ENCODE results near the gene RFX3. TPM values are rescaled to one million over a fixed set of nuclear protein-coding genes. Genes with fewer than 3 reads are reported as not detected.
A peak's percentile ranks its signal among the peaks of the same experiment; 100 is the strongest.

Gene RFX3
- total RNA-seq, 4 donors from 2014 or later: 10.9 to 20.8 (median 13.7) TPM

- WGBS, 2 donors: 87 to 91% methylated on average over 4 of the region's 4 CpGs
- DNase-seq (ENCODE audit: low spot score in 2 of 2): no peak
Measured at GRCh38 chr9:3243683-3244082, 282.1 kb downstream of the RFX3 start.

GRCh38 chr9:3241290-3241689 lies 284.5 kb downstream of the RFX3 start:
- WGBS, 2 donors: 22 to 30% methylated on average over 3 of the region's 3 CpGs
- H3K27ac ChIP-seq: no peak overlapping the region
- TF ChIP-seq CTCF (IDR thresholded peaks at IDR 0.05): no peak
- H3K27me3 ChIP-seq: no peaks in the 10 kb centered on the region
- H3K4me3 ChIP-seq: no peak overlapping the region
- H3K4me1 ChIP-seq: peaks cover 0 to 10% (median 0%) of the 10 kb centered on the region in 4 donors
- no peaks in the 10 kb centered on the region for H3K9me3 ChIP-seq
- H3K36me3 ChIP-seq: peaks cover 0 to 17% (median 0%) of the 10 kb centered on the region in 3 donors
- DNase-seq (ENCODE audit: low spot score in 2 of 2): no peak

More at GRCh38 chr9:3243683-3244082, 282.1 kb downstream of the RFX3 start:
- Histone ChIP-seq H3K27me3 (no peaks in the 10 kb centered on the region), H3K4me1 (peaks cover 0 to 10% (median 0%) of the 10 kb centered on the region in 4 donors), H3K9me3 (no peaks in the 10 kb centered on the region), H3K36me3 (peaks cover 0 to 39% (median 4%) of the 10 kb centered on the region in 3 donors), H3K4me3 (no peak overlapping the region), H3K27ac (no peak overlapping the region)
- TF ChIP-seq POLR2A (IDR thresholded peaks at IDR 0.05) (no peak), EP300 (IDR thresholded peaks at IDR 0.05) (no peak)

GRCh38 chr9:3240656-3241268 lies 285.0 kb downstream of the RFX3 start:
- Histone ChIP-seq H3K27me3 (no peaks in the 10 kb centered on the region), H3K36me3 (peaks cover 0 to 12% (median 0%) of the 10 kb centered on the region in 3 donors), H3K27ac (no peak overlapping the region), H3K9me3 (no peaks in the 10 kb centered on the region), H3K4me1 (peaks cover 0 to 10% (median 0%) of the 10 kb centered on the region in 4 donors), H3K4me3 (no peak overlapping the region)
- peak; percentile 39 to 72 for DNase-seq (ENCODE audit: low spot score in 2 of 2)
- no peak for TF ChIP-seq EP300 (IDR thresholded peaks at IDR 0.05)
- peak; percentile 53 to 78 (median 67) for TF ChIP-seq CTCF (IDR thresholded peaks at IDR 0.05)
- 51 to 56% methylated on average over 3 of the region's 3 CpGs for WGBS, 2 donors

- H3K27me3 ChIP-seq: no peaks in the 10 kb centered on the region
- H3K36me3 ChIP-seq: peaks cover 0 to 9% (median 0%) of the 10 kb centered on the region in 3 donors
- DNase-seq (ENCODE audit: low spot score in 2 of 2): no peak
- H3K4me1 ChIP-seq: peaks cover 0 to 10% (median 0%) of the 10 kb centered on the region in 4 donors
- TF ChIP-seq POLR2A (IDR thresholded peaks at IDR 0.05) (no peak), CTCF (IDR thresholded peaks at IDR 0.05) (no peak), EP300 (IDR thresholded peaks at IDR 0.05) (no peak)
- no peak overlapping the region for H3K4me3 ChIP-seq
- no peaks in the 10 kb centered on the region for H3K9me3 ChIP-seq
- no peak overlapping the region for H3K27ac ChIP-seq
- 95 to 98% methylated on average over 4 of the region's 4 CpGs for WGBS, 2 donors
Measured at GRCh38 chr9:3239240-3239639, 286.6 kb downstream of the RFX3 start.

GRCh38 chr9:3238236-3238635 lies 287.6 kb downstream of the RFX3 start:
- no peak for DNase-seq (ENCODE audit: low spot score in 2 of 2)
- Histone ChIP-seq H3K9me3 (no peaks in the 10 kb centered on the region), H3K36me3 (peaks cover 0 to 6% (median 0%) of the 10 kb centered on the region in 3 donors), H3K27me3 (no peaks in the 10 kb centered on the region), H3K4me3 (no peak overlapping the region), H3K4me1 (peaks cover 0 to 10% (median 0%) of the 10 kb centered on the region in 4 donors), H3K27ac (no peak overlapping the region)
- TF ChIP-seq EP300 (IDR thresholded peaks at IDR 0.05) (no peak), CTCF (IDR thresholded peaks at IDR 0.05) (no peak)
- WGBS, 2 donors: 87 to 96% methylated on average over 4 of the region's 4 CpGs
